ENCODE data around the gene CD86.

CD86 gene

DNA sequence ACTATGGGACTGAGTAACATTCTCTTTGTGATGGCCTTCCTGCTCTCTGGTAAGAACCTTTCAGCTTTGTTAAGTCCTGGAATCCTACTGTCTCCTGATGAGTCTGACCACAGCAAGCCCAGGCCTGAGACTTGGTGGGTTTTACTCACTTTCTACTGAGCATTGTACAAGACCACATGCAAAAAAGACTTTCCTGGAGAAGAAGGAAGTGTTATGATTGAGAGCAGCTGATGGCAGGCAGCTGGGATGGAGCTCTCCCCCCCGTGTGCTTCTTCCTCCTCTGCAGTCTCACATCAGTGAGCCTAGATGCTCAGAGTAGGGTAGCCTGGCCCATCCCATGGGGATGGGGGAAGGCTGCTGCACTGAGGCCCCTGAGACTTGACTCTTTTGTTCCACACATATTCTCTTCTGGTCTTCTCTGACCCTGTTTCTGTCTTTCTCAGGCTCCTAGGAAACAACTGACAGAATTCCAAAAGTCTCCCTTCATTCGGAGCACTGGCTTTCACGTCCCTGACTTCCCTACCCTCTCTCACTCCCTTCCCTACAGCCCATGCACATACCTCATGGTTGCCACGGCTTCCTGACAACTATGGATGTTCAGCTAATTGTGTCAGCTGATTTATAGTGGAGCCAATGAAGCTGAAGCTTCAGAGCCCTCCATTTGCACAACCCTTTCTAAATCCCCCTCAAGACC lies 36.6 kb downstream of the CD86 start:
- no peak for DNase-seq (ENCODE audit: extremely low read depth in 1 of 2, low read depth in 1 of 2)

DNA sequence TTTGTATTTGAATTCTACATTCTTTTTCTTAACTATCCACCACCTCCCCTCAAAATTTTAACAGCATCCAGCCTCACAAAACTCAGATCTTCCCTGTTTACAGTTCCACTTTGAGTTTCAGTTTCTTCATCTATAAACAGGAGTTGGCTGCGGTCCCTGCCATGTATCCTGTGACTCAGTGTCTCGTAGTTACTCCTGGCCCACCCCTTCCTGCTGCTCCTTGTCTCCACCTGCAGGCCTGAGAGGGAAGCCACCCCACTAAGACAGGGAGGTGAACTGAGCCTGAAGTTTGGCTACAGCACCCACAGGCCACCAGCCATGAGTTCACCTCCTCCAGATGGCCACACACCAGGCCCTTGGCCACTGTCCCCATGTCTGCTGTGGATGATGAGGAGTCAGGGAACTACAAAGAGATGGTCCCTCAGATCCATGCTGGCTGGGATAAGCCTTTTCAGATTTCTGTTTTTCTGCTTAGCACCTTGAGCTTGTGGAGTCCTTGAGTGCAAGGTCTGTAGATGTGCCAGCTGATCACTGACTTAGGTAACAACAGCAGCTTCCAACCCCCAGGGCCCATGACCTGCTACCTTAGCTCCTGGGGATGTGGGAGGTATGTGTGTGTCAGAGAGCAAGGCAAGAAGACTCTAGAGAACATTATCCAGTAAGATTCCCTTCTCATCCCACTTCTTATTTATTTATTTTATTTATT lies 37.5 kb downstream of the CD86 start:
- DNase-seq (ENCODE audit: extremely low read depth in 1 of 2, low read depth in 1 of 2), result no peak

DNA sequence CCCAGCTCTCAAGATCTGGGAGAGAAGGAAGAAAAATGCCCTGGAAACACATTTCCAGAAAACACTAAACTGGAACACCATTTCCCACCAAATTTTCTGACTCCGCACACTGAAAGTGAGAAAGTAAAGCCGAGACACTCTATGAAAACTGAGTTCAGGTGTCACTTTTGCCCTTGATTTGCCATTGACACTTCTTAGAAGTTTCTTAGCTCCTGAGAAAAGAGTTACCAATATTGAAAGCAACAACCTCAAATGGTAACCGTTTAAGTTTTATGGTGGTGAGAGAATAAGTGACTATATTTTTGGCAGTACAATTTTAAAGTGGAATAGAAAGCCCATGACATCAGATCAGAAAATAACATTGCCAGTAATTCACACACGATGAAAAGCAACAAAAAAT lies 39.0 kb downstream of the CD86 start:
- no peak for DNase-seq (ENCODE audit: extremely low read depth in 1 of 2, low read depth in 1 of 2)

DNA sequence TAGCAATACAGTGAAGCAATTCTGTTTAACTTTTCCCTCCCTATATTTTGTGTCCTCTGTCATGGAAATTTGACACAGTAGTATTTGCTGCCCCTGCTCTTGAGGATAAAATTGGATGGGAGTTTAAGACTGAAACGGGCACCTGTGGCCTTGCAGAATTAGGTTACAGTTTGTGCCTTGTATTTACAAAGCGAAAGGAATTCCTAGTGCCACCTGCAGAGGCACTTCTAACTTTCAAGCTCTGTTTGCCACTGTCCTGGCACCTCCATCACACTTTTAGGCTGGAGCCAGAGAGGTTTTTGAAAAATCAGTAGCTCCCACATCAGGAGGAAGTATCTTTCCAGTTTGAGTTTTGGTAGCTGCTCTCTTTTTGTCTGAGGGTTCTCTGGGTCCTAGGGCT lies 39.5 kb downstream of the CD86 start:
- no peak for DNase-seq (ENCODE audit: extremely low read depth in 1 of 2, low read depth in 1 of 2)

DNA sequence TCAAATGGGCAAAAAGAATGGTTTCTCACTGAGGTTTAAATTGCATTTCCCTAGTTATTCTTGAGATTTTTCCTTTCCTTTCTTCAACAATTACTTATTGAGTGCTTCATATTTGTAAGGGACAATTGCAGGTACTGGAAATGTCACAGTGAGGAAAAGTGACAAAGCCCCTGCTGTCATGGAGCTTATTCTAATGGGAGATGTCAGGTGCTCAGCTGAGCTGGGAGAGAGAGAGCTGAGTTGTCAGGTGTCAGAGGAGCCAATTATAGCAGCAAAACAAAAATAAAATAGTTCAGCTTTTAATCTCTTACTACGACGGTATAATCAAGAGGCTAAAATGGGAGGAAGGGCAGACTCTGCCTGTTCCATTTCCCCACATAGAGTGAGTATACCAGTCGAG lies 42.0 kb downstream of the CD86 start:
- DNase-seq (ENCODE audit: extremely low read depth in 1 of 2, low read depth in 1 of 2), result no peak

DNA sequence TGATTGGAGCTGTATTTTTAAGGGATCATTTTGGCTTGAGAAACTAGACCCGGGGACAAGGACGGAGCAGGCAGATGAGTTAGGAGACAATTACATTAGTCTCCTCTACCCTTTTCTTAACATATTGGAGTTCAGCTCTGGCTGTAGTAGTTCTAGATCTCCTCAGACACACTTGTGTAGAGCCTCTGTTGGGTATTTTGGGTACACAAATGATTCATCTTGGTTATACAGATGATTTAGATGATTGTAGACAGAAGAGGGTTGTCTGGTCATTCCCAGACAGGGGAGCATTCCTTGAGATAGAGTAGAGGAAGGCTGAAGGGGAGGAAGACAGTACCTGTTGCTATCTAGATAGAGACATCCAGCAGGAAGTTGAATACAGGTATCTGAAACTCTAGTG lies 43.4 kb downstream of the CD86 start:
- no peak for DNase-seq (ENCODE audit: extremely low read depth in 1 of 2, low read depth in 1 of 2)

DNA sequence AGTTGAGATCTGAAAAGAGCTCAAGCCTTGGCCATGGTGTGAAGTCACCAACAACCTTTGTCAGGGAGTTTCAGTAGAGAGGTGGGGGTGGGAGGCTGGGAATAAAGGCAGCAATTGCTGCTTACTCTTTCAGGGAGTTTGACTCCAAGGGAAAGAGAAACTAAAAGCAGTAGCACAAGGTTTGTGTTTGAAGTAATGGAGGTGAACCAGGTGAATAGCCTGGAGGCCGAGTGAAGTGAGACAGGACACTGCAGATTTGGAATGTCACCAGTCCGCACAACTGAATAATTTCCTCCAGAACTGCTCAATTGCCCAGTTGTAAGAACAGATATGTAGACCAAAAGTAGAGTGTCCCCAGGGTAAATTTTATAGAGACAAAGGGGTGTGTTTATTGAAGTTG lies 44.1 kb downstream of the CD86 start:
- DNase-seq (ENCODE audit: extremely low read depth in 1 of 2, low read depth in 1 of 2), result no peak

DNA sequence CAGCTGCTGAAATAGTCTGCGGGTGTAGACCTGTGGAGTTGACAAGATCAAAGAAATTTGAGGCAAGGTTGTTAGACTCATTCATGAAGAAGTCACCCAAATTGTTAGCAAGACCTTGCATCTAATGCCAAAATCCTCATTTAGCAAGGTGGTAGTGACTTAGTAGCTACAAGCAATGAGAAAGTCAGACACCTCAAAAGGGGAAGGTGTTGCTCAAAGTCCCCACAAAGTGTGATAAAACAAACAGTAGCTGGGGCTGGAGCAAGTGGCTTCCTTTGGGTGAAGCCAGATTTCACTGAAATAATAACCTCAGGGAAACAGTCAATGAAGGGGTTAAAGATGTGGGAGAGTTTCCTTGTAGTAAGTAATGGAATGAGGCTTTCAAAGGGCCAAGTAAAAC lies 44.9 kb downstream of the CD86 start:
- no peak for DNase-seq (ENCODE audit: extremely low read depth in 1 of 2, low read depth in 1 of 2)

DNA sequence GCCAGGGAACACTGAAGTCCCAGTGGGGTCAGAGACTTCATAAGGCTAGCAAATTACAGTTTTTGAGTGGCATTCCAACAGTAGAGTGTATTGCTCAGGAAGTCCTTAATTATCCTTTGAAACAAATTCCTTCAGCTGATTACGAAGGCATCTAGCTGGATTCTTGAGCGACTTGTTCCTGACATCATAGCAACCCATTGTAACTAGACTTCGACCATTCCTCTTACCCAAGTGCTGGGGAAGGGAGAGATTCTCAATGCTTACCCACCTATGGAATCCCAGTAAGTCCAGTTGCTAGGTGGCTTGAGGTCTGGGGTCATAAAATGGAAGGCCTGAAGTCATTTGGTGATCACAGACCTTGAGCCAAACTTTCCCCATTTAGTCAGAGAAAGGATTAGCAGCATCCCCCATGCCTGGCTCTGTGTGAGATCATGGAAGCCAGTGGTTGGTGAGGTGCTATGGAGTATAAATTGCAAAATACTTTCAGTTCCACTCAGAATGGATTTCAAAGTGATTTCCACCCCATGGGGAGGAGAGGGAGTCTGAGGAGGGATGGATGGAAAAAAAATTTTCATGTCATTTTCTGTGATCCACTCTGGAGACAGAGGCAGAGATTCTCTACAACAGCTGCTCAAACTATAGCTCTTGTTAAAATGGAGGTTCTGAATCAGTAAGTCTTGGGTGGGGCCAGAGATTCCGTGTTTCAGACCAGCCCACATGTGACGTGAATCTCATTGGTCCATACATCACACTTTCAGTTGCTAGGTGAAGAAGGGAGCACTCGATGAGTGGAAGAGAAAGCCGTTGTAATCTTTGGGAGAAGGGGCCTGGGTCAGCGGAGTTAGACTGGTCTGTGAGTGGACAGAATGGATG lies 45.7 kb downstream of the CD86 start:
- DNase-seq (ENCODE audit: extremely low read depth in 1 of 2, low read depth in 1 of 2), result no peak

DNA sequence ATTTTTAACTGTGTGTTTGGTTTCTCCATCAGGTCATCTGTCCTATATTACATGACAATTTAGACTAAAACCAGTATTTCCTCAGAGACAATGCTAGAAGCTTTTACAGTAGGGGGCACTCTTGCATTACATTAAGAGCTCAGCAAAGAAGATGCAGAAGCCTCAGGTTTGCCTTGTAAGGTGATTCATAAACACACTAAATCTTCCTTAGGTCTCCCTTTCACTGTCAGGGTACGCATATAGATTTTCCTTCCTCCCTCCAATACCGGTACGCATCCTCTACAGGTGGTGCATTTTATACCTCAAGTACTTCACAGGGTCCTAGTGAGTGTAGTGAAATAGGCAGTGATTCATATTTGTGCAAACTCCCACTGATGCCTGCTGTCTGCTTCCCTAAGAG lies 46.5 kb downstream of the CD86 start:
- no peak for DNase-seq (ENCODE audit: extremely low read depth in 1 of 2, low read depth in 1 of 2)

DNA sequence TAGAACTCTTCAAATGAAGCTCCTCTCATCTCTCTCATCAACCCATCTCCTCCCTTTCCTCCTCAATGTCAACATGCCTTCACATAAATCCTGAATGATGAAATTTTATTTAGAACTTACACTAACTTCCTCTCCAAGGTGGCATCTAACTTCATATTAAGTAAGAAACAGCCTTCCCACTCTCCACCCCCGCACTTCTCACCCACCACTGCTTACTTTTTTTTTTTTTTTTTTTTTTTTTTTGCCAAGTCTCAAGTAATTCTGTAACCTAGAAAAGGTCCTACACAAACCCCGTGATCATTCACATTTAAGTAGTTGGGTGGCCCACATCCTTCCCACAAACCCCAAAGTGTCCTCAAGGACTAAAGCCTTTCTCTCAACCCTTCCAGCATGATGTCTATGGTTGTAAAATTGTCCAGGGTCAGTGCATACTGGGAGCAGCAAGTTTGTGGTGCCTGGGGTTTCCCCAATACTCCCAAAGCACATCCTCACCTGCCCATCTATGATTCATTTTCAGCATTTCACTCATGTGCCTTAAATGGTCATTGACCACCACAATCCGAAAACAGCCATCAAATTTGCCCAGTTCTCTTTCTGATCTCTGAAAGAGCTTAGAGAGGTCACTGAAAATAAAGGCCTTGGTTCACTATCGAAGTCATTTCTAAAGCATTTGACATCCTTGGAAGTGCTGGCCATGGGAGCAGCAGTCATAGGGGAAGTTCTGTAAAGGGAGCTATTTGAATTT lies 47.2 kb downstream of the CD86 start:
- DNase-seq (ENCODE audit: extremely low read depth in 1 of 2, low read depth in 1 of 2), result no peak

DNA sequence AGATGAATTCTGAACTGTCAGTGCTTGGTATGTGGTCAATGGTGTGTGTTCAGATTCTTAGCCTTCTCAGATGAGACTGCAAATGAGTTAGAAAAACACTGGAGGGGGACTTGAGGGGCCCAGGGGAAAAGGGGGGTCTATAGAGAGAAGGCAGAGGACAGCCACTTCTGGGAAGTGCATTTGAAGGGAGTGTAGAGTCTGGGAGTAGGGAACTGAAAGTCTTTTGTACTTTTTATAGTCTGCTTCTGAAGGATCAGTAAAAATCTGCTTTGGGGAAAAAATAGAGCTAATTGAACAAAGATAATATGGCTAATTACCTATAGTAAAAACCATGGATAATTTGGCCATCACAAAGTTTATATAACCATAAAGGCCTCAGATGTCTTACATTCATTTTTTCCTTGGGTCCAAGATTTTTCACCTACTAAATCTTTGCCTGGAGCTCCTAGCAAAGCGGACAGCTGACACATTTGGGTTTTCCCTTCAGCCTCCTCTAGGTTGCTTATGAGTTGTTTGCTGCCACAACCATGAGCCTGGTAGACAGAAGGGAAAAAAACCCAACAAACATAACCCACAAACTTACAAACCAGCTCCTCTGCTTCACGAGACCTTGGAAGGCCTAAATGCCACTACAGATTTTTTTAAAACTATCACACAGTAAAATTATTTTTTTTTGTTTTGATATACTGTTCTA lies 48.8 kb downstream of the CD86 start:
- DNase-seq (ENCODE audit: extremely low read depth in 1 of 2, low read depth in 1 of 2), result no peak

DNA sequence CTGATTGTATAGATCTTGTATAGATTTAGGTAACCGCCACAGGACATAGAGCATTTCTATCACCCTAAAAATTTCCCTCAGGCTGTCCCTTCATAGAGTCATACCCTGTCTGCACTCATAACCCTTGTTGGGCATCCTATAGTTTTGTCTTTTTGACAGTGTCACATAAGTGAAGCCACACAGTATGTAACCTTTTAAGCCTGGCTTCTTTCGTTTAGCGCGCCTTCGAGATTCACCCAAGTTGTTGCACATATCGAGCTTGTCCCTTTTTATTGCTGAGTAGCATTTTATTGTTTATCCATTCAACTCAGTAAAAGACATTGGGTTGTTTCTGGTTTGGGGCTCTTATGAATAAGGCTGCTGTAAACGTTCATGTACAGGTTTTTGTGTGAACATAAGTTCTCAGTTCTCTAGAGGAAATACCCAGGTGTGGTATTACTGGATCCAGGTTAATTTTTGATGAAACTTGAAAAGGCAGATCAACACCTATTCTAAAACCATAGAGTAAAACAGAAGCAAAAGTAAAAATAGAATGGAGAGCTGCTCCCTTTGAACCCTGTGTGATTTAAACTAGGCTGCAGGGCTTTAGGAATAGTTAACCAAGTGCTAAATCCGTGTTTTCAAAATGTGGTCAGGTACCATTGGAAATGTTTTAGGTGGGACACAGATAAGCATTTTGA lies 49.5 kb downstream of the CD86 start:
- DNase-seq (ENCODE audit: extremely low read depth in 1 of 2, low read depth in 1 of 2), result no peak

DNA sequence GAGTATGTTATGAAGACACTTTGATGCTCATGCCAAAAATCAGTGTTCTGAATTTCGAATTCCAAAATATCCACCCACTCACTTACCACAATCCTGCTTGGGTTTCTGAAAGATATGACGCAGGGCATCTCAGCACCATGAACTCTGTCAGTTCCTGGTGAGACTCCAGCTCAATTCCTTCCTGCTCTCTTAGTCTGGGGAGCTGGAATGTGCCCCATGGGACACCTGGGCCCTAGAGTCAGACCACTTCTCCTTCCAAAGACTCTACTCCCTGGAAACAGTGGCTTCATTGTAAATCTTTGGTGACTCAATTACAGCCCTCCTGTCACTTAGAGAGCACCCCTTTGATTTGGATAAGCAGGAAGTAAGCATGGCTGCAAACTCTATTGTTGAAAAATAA lies 50.5 kb downstream of the CD86 start:
- DNase-seq (ENCODE audit: extremely low read depth in 1 of 2, low read depth in 1 of 2), result no peak

DNA sequence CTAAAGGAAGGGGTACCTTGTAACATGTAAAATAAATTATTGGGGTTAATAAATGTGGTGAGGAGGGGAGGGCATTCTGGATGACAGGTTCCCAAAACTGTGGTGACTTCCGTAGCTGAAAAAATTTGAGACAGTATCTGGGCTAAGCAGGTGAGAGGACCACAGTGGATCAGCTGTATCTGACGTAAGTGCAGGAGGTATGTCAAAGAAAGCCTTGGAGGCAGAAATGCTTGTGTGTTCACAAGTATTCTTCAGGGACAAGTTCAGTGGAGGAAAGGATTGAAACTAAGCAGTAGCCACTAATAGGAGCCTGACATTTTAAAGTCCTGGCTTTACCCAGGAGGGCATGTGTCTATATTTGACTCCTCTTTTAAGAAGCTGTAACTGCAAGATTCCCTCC lies 52.0 kb downstream of the CD86 start:
- DNase-seq (ENCODE audit: extremely low read depth in 1 of 2, low read depth in 1 of 2), result no peak

DNA sequence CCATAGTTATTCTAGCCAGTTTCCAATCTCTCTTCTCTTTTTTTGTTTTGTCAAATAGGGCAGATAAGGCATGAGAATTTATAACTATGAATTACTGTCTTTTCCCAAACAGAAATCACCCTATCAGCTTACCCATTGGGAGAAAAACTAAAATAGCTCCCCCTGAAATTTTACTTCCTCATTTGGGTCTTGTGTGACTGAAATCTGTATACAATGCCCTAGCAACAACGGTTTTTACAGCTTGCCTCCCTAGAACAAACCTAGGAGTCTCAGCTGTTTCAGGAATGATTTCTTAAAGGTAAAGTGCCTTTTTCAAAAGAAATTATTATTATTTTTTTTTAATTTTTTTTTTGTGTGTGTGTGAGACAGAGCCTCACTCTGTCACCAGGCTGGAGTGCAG lies 56.8 kb downstream of the CD86 start:
- DNase-seq (ENCODE audit: extremely low read depth in 1 of 2, low read depth in 1 of 2), result no peak

DNA sequence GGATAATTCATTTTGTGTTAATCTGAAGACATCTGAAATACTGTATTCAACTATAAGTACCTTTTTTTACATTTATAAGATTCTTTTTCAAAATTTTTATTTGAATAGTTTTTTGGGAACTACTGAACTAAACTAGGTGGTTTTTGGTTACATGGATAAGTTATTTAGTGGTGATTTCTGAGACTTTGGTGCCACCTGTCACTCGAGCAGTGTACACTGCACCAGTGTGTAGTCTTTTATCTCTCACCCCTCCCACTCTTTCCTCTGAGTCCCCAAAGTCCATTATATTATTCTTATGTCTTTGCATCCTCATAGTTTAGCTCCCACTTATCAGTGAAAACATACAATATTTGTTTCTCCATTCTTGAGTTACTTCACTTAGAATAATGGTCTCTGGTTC lies 57.6 kb downstream of the CD86 start:
- DNase-seq (ENCODE audit: extremely low read depth in 1 of 2, low read depth in 1 of 2), result no peak

DNA sequence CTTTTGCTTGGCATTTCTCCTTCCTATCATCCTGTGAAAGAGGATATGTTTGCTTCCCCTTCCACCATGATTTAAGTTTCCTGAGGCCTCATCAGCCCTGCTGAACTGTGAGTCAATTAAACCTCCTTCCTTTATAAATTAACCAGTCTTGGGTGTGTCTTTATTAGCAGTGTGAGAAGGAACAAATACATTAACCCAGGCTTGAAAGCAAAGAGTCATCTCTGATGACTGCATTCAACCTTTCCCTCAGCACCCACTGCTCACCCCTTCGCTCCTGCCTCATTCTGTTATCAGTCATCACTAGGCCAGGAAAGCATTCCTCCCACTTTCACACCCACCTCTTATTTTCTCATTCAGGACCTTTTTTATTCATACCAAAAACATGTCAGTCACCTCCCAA lies 68.7 kb downstream of the CD86 start:
- no peak for DNase-seq (ENCODE audit: extremely low read depth in 1 of 2, low read depth in 1 of 2)

DNA sequence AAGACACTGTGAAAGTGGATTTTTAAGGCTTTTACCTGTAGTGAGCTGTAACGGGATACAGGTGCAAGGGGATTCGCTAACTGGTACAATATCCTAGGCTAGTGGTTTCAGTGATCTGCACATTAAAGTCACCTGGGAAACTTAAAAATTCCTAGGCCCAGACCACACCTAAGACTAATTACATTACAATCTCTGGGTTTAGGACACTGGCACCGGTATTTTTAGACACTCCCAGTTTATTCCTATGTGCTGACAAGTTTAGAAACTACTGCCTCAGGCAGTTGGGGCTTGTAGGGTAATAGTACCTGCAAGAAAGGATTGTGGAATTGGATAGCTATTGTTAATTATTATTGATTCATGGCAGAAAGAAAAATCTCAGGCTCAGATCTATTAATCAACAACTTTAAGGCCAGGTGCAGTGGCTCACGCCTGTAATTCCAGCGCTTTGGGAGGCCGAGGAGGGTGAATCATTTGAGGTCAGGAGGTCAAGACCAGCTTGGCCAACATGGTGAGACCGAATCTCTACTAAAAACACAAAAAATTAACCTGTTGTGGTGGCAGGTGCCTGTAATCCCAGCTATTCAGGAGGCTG lies 77.9 kb downstream of the CD86 start:
- no peak for DNase-seq (ENCODE audit: extremely low read depth in 1 of 2, low read depth in 1 of 2)

DNA sequence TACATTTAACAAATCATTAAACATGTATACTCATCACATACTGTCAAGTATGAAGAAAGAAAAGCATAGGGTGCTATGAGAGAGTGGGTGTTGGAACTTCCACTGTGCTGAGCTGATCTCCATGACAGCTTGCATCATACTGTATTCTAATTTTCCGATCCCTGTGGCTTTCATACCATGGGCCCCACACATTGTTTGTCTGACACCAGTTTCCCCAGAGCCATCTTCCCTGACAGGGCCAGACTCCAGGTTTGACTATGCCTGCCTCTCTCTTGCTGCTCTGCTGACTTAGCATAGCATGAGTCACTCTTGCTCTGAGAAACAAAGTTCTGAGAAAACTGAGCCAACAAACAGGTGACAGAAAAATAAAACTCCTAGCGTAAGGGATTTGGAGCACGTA lies 91.3 kb downstream of the CD86 start:
- DNase-seq (ENCODE audit: extremely low read depth in 1 of 2, low read depth in 1 of 2), result no peak

Data from activated CD8-positive, alpha-beta memory T cell treated with anti-CD3 and anti-CD28 coated beads for 1 hour (primary cell).